ENCODE measurements around the gene ACSS2.

Gene ACSS2

GRCh38 chr20:34964486-34964885, 88.1 kb downstream of the ACSS2 start:
- H3K27ac ChIP-seq: no peak overlapping the region
- TF ChIP-seq, protein P1, sequence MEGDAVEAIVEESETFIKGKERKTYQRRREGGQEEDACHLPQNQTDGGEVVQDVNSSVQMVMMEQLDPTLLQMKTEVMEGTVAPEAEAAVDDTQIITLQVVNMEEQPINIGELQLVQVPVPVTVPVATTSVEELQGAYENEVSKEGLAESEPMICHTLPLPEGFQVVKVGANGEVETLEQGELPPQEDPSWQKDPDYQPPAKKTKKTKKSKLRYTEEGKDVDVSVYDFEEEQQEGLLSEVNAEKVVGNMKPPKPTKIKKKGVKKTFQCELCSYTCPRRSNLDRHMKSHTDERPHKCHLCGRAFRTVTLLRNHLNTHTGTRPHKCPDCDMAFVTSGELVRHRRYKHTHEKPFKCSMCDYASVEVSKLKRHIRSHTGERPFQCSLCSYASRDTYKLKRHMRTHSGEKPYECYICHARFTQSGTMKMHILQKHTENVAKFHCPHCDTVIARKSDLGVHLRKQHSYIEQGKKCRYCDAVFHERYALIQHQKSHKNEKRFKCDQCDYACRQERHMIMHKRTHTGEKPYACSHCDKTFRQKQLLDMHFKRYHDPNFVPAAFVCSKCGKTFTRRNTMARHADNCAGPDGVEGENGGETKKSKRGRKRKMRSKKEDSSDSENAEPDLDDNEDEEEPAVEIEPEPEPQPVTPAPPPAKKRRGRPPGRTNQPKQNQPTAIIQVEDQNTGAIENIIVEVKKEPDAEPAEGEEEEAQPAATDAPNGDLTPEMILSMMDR (conservative IDR thresholded peaks at IDR 0.05): no peak

GRCh38 chr20:34965051-34965450, 88.6 kb downstream of the ACSS2 start:
- TF ChIP-seq, protein P1 (conservative IDR thresholded peaks at IDR 0.05): no peak
- no peak for TF ChIP-seq ZFX (IDR thresholded peaks at IDR 0.05)

DNA sequence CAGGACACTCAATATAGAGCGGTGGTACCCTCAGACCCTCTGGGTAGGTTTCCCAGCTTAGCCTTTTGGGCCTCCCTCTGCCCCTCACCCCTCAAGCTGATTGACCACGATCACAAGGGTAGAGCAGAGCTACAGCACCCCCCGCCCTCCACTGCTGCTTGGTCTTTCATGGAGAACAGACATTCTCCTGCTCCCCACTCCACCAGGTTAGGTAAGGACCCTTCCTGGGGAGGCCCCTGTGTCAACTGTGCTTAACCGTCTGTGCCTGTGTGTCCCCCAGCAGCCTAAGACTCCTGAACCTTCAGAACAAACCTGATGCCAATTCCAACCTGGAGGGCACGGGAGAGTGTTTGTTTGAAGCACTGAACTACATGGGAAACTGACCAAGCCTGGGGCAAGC, 91.0 kb downstream of the ACSS2 start:
- TF ChIP-seq ZFX (IDR thresholded peaks at IDR 0.05): no peak
- TF ChIP-seq, protein P1 (conservative IDR thresholded peaks at IDR 0.05): no peak
- H3K27ac ChIP-seq: no peak overlapping the region

More at GRCh38 chr20:34965051-34965450, 88.6 kb downstream of the ACSS2 start:
- no peak overlapping the region for H3K27ac ChIP-seq

DNA sequence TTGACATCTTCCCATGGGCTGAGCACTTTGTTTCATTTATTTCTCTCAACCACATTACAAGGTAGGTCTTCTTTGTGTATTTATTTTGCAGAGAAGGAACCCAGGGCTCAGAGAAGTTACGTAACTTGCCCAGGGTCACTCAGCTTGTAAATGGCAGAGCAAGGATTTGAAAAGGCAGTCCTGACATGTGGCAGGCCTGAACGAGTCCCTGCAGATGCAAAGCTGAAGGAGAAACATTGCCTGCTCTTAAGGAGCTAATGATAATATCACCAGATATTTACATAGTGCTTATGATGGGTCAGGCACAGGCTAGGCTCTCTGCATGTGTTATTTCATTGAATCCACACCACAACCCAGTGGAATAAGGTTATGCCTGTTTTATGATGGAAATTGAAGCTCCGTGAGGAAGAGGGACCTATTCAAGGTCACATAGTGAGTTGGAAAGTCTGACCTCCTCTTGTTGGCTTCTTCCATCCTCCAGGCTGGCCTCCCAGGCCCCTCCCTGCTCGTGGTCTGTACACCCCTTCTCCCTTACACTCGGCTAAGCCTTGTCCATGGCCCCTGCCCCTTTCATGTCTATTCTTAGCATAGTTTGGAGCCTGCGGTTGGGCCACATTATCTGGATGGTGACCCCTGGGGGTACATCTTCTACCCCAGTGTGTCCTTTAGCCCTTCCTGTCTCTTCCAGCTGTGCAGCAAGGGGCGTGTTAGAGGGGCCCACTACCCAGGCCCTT, 91.8 kb downstream of the ACSS2 start:
- TF ChIP-seq ZFX (IDR thresholded peaks at IDR 0.05): no peak
- TF ChIP-seq, protein P1 (conservative IDR thresholded peaks at IDR 0.05): no peak
- no peak overlapping the region for H3K27ac ChIP-seq

GRCh38 chr20:34970193-34970840, 93.9 kb downstream of the ACSS2 start:
- H3K27ac ChIP-seq: no peak overlapping the region
- TF ChIP-seq, protein P1 (conservative IDR thresholded peaks at IDR 0.05): no peak
- no peak for TF ChIP-seq ZFX (IDR thresholded peaks at IDR 0.05)

DNA sequence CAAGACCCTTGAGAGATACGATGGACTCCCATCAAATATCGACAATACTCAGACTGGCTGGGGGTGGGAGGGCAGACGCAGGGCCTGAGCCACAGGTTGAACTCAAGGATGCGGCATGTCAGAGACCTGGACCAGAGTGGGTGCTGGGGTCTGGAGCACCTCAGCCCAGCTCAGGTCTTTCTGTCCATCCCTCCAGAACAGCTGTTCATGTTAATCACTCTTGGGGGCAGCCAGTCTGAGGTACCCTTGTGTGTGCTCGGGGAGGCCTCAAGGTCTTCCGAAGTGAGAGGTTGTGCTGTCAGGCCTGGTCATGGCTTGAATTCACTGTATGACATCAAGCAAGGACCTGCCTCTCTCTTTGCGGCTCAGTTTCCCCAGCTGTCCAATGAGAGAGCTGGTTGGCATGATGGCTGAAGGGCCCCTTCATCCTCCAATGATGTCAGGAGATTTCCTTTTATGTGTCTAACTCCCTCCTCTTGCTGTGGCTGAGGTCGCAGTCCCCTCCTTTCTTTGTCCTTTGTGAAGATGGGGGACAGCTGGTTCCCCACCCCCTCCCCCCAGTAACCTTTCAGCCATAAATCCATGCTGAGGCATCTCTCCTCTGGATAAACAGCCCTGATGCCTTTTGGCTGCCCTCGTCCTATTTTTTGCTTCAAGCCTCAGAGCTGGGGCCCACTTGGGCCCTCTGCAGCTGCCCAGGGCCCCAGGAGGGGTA, 94.6 kb downstream of the ACSS2 start:
- no peak overlapping the region for H3K27ac ChIP-seq
- no peak for TF ChIP-seq ZFX (IDR thresholded peaks at IDR 0.05)
- TF ChIP-seq, protein P1 (conservative IDR thresholded peaks at IDR 0.05): no peak

Data from C4-2B (cell line).